Stimulated activated CD8-positive, alpha-beta memory T cell treated with anti-CD3 and anti-CD28 coated beads, Interleukin-4, amount 100 ng/mL, for 48 hours (primary cell): ENCODE measurements around the gene REC114.

ENCODE experiments used
- DNase-seq: peaks from one replicate; pipeline ENCODE4 v3.0.0-alpha.2; 2020

Gene REC114

DNA sequence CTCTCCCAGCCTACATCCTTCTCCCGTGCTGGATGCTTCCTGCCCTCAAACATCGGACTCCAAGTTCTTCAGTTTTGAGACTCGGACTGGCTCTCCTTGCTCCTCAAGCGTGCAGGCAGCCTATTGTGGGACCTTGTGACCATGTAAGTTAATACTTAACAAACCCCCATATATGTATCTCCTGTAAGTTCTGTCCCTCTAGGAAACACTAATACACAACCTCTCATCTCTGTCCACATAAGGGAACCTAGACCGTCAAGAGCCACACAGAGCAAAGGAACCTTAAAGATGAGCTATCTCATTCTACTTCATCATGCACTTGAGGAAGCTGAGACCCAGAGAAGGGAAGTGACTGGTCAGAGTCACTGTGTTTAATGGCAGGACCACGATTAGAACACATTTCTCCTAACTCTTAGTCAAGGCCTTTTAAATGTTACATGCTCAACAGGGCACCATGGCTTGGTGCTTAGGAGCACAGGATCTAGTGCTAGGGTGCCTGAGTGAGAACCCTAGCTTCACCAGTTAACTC is 140.0 kb downstream of the REC114 start:
- DNase-seq: no peak

DNA sequence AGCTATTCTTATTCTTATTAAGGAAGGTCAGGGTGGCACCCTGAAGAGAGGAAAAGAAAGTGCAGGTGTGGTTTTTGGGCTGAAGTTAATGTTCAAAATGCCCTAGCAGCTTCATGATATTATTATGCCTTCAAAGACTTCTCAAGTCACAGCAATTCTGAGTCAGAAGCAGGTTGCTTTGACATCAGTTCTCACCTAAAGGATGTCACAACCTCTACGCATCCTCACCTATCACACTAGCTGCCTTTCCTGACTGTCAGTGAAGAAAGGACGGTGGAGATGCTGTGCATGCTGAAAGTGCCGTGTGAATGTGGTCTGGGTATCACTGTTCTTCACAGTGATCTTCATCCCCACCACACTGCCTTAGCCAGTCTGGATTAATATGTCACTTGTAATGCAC is 140.6 kb downstream of the REC114 start:
- DNase-seq: no peak

DNA sequence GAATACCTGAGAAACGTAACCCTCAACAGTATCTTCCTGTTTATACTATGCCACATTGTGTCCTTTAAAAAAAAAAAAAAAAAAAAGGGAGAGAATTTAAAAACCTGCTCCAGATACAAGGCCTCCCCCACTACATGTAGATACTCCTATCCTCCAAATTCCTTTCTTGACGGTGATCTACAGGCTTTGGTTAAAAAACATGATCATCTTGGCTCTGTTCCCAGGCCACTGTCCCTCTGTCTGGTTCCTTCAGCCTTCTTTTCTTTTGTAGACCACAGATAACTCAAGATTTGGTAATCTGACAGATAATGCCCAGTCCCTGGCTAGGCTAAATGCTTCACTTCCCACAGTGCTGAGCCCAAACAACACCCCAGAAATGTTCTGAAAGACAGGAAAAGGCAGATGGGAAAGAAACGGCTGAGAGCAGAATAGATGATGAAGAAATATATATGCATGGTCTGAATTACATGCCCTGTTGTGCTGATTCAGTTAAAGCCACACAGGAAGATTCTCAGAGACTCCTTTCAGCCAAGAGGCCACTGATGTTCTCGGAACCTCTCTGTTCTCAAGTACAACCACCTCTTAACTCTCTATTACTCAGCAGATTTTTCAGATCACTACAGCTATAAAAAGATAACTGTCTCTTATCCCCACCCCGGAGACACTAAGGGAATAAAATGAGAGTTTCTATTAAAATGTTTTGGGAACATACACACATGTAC is 141.9 kb downstream of the REC114 start:
- DNase-seq: no peak

DNA sequence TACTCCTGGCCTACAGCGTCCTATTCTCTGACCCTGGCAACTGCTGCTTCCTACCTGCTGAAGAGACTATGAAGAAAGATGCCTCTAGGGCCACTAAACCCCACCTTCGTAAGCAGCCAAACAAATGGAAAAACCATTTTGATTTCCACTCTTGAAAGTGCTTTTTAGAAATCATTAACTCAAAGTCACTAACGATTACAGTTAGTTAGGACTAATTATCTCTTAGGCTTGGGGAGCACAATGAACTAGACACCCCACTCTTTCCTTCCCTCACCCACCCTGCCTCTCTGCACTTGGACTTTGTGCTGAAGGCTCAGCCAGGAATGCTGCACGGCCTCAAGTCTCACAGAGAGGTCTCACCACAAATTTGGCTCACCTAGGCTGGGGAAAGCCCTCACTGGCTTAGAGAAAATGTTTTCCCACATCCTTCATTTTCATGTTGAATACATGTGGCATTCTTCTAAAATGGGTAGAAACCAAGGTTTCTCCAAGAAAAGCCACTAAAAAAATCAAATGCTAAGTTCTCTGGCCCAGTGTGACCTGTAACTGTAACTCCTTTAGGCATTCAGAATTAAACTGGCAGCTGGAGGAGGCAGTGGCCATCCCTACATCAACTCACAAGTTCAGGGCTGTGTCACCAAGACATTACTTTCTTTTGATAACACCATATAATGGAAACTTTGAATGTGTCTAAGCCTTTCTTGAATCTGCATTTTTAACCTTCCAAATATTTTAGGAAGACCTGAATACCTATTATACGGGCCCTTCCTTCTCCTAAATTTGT is 143.1 kb downstream of the REC114 start:
- DNase-seq: no peak

DNA sequence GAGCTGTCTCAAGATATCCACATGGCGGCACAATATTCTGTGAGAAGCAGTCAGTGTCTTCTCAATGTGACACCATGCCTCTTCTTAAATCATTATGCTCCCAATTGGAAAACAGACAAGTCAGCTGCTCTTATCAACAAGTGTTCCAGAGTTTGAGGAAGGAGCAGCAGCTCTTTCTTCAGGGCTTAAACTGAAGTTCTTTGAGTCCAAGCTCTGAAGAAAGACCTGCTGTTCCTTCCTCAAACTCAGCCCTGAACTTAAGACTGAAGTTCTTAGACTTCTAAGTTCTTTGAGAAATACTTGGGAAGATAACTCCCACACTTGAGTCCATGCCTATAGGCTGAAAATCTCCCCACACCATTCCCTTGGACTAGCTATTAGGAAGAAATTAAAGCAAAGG is 146.8 kb downstream of the REC114 start:
- no peak for DNase-seq

DNA sequence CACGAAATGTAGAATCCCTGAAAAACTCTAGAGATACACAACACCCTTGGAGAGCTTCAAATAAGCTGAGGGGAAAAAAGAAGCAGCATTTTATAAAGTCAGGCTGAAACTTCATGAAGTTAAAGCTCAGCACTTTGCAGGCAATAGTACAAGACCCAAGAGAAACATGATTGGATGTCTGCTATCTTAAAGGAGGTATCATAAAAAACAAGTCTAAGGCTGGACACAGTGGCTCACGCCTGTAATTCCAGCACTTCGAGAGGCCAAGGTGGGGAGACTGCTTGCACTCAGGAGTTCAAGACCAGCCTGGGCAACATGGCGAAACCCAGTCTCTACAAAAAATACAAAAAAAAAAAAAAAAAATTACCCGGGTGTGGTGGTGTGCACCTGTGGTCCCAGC is 147.3 kb downstream of the REC114 start:
- no peak for DNase-seq

DNA sequence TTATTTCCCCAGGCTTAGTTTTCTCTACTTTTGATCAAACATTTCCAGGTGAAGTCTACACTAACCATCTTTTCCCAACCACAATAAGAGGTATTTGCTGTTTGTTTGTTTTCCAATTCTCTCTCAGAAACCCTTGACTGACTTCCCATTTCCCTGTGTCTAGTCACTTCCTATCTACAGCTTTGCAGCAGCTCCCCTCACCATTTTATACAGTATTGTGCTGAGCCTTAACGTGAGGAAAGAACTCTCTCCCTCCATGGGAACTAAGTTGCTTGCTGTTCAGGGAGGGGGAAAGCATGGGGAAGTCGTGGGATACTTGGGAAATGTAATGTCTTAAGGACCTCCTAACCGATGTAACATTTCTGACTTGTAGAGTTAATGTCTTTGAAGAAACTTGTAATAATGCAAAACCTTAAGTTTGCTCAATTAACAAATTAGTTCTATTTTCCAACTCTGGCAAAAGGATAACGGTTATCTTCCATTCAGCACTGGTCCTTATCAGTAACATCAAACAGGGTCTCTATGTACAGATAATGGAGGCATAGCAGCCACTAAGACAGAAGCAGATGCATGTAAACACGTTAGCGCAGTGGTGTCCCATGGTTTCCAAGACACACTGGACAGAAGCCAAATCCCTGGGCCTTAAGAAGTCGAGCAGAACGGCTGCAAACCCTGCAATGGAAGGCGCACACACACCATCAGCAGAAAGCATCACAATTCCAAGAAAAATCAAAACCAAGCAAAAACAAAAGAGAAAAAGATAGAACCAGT is 150.5 kb downstream of the REC114 start:
- no peak for DNase-seq

DNA sequence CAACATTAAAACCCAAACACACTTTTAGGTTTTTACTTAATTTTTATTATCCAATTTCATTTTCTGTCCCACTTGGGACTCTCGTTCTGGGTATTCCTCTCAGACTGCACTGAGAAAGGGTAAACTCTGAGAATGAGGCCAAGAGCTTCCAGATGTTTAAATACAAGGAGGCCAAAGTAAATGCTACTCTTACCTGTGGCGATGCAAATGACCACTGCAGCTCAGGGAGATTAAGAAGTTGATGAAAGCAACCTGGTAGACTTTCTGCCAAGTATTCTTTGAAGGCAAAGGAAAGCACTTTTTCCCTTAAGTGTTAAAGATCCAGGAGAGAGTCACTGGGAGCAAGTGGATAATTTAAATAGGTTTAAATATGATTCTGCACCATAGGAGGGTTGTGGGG is 151.1 kb downstream of the REC114 start:
- no peak for DNase-seq

DNA sequence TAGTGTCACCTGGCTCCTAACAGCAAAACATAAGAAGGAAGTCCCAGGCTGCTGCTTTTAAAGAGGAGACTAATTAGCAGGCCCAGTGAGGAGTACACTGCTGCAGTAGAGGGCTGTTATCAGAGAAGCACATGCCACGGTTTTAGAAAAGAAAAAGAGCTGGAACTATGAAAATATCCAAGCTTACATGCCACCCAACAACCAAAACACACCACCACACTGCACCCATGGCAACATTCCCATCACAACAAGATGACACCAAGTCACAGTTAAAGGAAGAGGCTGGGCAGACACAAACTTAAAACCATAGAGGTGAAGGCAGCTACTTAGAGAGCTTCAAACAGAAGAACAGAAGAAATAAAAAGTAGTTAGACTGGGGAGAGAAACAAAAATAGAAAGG is 153.2 kb downstream of the REC114 start:
- DNase-seq: no peak

DNA sequence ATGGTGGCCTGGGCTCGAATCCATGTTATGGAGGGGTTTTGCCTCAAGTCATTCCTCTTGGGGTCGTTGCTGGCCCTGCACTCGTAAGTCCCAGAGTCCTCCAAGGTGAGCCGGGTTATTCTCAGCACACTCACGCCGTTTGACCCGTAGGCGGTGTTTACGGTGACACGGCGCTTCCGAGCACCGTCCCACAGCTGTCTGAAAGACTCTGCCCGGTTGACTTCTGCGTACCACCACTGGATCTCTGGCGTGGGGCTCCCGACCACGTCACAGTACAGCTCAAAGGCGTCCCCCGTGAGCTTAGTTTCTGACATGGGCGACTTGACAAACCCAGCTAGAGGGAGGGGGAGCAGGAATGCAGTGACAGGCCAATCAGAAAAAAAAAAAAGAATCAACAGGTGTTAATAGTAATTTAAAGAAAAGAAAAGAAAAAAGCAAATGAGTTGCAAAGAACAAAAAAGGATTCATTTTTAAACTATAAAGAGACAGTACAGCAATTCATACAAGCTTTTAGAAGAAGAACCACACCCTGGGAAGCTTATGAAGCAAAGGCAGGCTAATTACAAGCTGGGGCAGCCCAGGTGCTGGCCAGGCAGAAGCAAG is 154.2 kb downstream of the REC114 start:
- no peak for DNase-seq

DNA sequence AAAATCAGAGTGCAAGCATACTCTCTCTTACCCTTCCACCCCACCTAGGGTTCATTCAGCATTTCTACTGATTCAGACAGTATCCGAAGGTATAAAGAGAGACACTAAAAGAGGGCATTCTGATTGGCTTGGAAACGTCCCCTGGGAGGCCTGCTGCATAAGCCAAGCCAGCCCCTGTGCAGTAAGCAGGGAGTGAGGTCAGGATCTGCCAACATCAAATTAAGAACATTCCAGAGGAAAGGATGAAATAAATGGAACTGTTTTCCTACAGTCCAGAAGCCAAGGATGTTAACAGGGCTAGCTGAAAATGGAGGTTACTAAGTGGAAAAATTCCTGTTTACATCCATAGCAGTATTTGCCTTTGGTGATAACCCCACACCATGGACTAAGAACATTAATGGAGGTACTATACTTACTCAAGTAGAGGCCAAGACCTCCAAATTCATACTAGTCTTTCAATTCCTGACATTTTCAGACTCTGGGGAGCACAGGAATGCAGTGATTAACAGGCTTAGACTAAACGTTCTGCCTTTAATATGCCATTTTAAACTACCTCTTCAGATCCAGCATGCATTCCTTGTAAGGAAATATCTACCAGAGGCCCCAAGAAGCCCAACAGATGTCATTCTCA is 155.7 kb downstream of the REC114 start:
- no peak for DNase-seq

DNA sequence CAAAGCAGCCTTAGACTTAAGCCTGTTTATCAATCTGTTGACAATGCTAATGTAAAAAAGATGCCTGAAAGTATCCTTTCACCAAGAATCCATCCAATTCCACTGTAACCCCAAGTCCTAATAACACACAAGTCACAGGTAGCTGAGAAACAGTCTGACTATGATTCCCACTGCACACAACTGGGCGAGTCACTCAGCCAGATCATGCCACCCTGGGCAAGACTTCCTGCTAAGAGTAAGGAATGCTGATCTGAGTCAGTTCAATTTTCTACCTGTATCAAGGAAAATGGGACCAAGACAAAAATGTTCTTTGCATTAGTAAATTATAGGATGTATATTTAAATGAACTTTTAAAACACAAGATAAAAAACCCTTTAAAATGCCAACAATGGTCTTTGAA is 157.0 kb downstream of the REC114 start:
- DNase-seq: no peak

DNA sequence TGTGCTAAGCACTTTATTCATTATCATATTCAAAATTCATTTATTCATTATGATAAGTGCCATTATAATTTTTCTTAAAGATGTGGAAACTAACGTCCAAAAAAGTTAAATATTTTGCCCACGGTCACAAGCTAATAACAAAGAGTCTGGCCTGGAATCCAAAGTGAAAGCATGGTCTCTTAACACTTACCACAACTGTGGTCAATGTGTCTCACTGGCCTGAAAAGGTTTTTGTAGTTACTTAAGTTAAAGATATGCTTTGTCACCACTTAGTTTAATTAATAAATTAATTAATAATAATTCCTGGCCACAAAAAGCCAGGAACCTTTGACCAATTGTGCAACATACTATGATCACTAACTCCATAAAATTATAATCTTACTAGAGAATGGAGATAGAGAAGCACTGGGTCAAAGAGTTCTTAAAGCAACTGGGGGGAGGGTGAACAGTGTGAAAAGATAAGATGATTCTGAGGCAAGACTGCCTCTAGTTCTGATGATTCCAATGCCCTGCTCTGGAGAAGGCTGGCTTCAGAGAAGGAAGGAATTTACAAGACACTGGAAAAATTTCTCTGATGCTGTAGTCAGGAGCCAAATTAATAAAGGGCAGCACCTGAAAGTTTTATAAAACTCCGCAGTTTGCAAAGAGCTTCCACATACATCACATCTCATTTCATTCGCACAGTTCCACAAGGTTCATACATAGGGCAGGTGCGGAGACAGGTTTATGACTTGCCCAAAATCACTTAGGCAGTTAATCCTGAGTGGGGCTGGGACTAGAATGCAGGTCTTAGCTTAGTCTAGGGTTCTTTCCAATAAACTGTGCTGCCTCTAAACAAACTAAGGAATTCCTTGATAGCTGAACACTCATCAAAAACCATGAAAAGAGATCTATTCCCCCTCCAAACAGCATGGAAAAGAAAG is 157.7 kb downstream of the REC114 start:
- DNase-seq: no peak

DNA sequence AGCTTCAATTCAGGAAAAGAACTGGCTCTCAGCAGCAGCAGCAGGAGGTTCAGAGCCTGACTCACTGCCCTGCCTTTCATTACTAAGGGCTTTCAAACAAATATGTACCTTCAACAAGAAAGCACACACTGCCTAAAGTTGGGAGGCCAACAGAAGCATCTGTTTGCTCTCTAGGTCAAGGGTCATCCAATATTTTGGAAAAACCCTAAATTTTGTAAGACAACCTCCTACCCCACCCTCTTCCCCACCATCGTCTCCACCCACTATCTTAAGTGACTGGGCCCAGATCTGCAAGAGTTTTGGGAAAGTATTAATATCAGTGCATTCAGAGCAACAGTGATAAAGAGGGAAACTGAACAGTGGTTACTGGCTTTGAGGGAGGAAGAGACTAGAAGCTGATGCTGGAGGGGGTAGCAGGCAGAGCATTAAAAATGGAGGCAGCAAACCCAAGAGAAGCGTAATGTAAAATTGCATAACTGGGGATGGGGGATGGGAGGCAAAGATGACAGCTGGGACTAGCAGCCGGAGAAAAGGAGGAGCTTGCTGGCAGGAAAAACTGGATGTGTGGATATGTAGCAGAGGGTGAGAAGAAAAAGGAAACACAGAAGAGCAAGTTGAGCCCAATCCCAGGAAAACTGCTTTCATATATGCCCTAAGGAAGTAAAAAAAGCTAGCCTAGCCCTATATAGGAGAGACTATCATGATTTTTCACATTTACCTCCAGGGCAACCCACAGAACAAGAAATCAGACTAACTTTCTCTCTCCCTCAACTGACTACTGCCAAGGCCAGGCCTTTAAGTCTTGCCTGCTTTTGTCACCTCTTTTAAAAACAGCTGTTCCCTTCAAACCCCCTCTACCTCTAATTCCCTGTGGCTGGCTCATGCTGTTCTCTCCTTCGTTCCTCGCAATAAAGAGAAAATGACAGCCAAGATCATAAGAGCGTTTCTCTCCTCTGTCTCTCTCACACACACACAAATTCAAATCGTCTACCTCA is 158.8 kb downstream of the REC114 start:
- DNase-seq: no peak

DNA sequence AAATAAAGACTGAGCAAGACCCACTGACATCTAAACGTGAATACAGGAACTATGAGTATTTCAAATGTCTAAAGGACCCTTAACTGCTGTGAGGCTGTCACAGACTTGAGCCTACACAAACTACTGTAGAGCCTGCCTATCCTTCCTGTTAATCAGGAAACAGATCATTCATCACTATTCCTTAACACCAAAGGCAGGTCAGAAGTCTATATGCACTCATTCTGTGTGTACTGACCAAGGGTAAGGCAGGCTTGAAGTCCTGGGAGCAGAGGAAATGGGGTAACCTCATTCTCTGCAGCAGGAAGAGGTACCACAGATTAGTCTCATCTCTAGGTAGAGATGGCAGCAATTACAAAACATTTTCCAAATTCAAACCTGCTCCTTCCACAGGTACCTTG is 159.5 kb downstream of the REC114 start:
- DNase-seq: no peak

DNA sequence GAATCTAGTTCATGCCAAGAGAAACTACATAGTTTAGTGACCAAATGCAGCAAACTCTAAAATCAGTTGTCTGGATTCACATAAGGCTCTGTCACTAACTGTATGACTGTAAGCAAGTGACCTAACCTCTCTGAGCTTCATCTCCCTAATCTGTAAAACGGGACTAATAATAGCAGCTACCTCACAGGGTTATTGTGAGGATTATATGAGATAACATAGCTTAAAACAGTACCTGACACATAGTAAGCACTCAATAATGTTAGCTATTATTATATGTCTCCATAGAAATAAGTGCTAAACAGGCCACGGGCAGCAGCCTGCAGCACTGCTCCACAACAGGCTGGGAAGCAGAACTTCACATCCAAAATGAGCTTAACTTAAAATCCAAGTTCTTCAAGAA is 160.0 kb downstream of the REC114 start:
- DNase-seq: no peak

DNA sequence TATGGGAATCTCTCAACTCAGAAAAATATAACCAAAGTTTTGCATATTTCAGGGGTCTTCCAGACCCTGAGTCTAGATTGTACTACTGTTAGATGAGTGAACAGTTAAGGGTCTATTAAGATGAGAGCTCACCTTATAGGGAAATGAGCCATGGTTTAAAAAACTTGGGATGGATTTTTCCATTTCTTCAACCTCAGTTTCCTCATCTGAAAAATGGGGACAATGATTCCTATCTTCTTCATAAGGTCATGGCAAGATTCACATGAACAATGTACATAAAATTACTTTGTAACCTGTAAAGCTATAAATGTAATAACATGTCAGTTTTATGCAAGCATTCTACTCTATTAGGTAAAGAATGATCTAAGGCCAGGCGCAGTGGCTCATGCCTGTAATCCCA is 161.5 kb downstream of the REC114 start:
- no peak for DNase-seq

DNA sequence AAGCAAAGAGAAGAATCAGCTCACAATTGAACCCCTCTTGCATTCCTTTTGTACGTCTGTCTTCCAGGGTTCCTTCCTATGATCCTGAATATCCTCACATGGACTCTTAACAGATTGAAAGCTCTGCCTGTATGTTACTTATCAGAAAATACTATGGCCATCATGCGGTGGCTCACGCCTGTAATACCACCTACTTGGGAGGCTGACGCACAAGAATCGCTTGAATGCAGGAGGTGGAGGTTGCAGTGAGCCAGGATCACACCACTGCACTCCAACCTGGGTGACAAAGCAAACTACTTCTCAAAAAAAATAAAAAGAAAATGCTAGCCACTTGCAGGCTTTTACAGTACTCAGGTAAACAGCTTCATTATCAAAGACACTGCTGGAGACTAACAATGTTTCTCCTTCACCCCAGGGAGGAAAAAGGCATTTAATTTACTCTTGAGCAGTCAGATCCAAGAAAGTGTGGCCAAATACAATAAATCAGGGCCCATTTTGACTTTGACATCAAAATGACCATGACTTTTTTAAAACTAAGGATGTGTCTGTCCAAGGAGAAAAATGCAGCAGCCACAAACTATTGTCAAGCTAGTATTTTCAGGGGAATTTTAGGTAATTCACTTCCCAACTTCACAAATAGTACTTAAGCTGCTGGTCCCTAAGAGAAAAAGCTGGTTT is 162.9 kb downstream of the REC114 start:
- no peak for DNase-seq

DNA sequence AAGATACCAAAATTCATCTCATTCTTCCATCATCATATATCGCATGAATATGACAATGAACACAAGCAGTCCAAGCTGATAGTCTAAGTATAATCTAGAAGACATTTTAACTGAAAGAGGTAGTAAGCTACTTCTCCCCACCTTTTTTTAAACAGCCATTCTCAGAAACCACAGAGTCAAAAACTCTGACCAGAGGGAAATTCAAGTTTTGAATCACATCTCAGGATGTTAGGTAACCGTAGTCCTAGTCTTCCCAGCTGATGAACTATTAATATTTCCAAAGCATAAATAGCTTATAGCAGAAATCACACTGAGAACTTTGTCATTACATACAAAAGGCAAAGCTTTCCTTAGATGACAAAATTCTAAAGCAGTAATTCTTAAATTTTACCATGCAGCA is 164.4 kb downstream of the REC114 start:
- no peak for DNase-seq

DNA sequence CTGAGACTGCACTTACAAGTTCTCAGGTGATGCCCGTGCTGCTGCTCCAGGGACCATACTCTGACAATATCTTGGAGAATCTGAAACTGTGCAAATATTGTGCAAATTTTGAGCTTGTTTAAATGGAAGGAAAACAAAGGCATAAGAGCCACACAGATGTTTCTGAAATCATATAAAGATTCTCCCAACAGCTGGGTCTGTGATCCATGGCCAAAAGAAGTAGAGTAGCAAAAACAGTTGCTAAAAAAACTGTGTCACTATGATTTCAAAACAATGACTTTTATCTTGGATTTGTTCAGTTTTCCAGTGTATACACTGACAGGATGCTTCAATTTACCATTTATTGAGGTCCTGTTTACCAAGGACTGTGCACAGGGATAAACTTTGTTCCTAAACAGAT is 164.9 kb downstream of the REC114 start:
- no peak for DNase-seq
